NT2/D1 (cell line): Measurements from ENCODE around the gene COL9A3.

Experiments
- SUZ12 ChIP-seq: IDR thresholded peaks from 2 replicates; pipeline ENCODE4 v1.6.1; 2011; ENCODE audit not compliant: insufficient read length, insufficient read depth; ENCODE audit errors: extremely low read depth
- YY1 ChIP-seq: IDR thresholded peaks from 2 replicates; pipeline ENCODE4 v1.6.1; 2011; ENCODE audit not compliant: insufficient read length, insufficient read depth

DNA sequence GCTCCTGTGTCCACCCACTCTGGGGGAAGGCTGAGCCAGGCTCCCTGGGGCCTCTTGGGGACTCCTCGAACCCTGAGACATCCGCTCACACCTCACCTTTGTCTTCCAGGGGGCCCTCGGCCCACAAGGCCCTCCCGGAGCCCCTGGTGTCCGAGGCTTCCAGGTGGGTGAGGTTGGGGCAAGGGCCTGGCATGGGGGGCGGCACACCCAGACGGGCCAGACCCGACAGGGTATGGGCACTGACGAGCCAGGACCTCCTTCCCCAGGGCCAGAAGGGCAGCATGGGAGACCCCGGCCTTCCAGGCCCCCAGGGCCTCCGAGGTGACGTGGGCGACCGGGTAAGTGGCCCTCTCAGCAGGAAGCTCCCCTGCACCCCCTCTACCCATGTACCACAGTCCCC, 13.4 kb downstream of the COL9A3 start:
- TF ChIP-seq YY1 (no peak), SUZ12 (no peak)
